SK-N-SH treated with all-trans-retinoic acid at 6 μM for 48 hours (cell line): ENCODE results near the gene DPT.
A peak's percentile ranks its signal among the peaks of the same experiment; 100 is the strongest.

Source experiments
- ATAC-seq: fragments of 200-7000 bp; cut with Tn5 transposase; 3 replicates; pipeline ENCODE4 v1.9.1; 2020; ENCODE audit warnings: mild to moderate bottlenecking, moderate library complexity
- ARNTL ChIP-seq: fragments of 450-650 bp; formaldehyde crosslinking; IDR thresholded peaks from 2 replicates; pipeline ENCODE4 v1.5.0; 2020; ENCODE audit warnings: low read depth, mild to moderate bottlenecking, moderate library complexity, borderline replicate concordance
- BACH2 ChIP-seq: fragments of 250-450 bp; sonication (Bioruptor Pico); IDR thresholded peaks from 2 replicates; pipeline ENCODE4 v1.9.0; 2021; ENCODE audit warnings: mild to moderate bottlenecking, borderline replicate concordance
- GLIS3 ChIP-seq: fragments of 250-450 bp; sonication (Bioruptor Pico); IDR thresholded peaks from 2 replicates; pipeline ENCODE4 v1.5.0; 2020; ENCODE audit warnings: mild to moderate bottlenecking, moderate library complexity
- PPARA ChIP-seq: fragments of 250-450 bp; sonication (Bioruptor Pico); IDR thresholded peaks from 2 replicates; pipeline ENCODE4 v1.5.0; 2020; ENCODE audit warnings: mild to moderate bottlenecking, borderline replicate concordance
- RARB ChIP-seq: fragments of 250-450 bp; sonication (Bioruptor Pico); IDR thresholded peaks from 2 replicates; pipeline ENCODE4 v1.8.0; 2021; ENCODE audit warnings: mild to moderate bottlenecking, moderate library complexity
- SNAI2 ChIP-seq: fragments of 250-450 bp; sonication (Bioruptor Pico); IDR thresholded peaks from 2 replicates; pipeline ENCODE4 v1.5.0; 2020; ENCODE audit warnings: mild to moderate bottlenecking, moderate library complexity
- TCF4 ChIP-seq: fragments of 250-450 bp; sonication (Bioruptor Pico); IDR thresholded peaks from 2 replicates; pipeline ENCODE4 v1.8.0; 2021; ENCODE audit warnings: mild to moderate bottlenecking, moderate library complexity, borderline replicate concordance
- TOX ChIP-seq: fragments of 250-450 bp; sonication (Bioruptor Pico); IDR thresholded peaks from 2 replicates; pipeline ENCODE4 v1.8.0; 2021; ENCODE audit warnings: mild to moderate bottlenecking, moderate library complexity, borderline replicate concordance
- ZFP3 ChIP-seq: fragments of 250-450 bp; sonication (Bioruptor Pico); IDR thresholded peaks from 2 replicates; pipeline ENCODE4 v1.5.0; 2020; ENCODE audit warnings: mild to moderate bottlenecking, moderate library complexity
- ZNF565 ChIP-seq: fragments of 450-650 bp; formaldehyde crosslinking; conservative IDR thresholded peaks from 2 replicates; pipeline ENCODE4 v1.5.0; 2020; ENCODE audit warnings: low read depth, mild to moderate bottlenecking, moderate library complexity
- ZNF8 ChIP-seq: fragments of 450-650 bp; formaldehyde crosslinking; IDR thresholded peaks from 2 replicates; pipeline ENCODE4 v1.5.0; 2020; ENCODE audit warnings: mild to moderate bottlenecking, moderate library complexity
- TF ChIP-seq, protein P1 (sequence below): fragments of 250-450 bp; sonication (Bioruptor Pico); IDR thresholded peaks from 2 replicates; pipeline ENCODE4 v1.5.0; 2020; ENCODE audit warnings: mild to moderate bottlenecking, moderate library complexity
- TF ChIP-seq, protein P2 (sequence below): fragments of 250-450 bp; sonication (Bioruptor Pico); IDR thresholded peaks from 2 replicates; pipeline ENCODE4 v1.8.0; 2021; ENCODE audit warnings: low read depth, mild to moderate bottlenecking, moderate library complexity, borderline replicate concordance
- TF ChIP-seq, protein P3 (sequence below): fragments of 250-450 bp; sonication (Bioruptor Pico); IDR thresholded peaks from 2 replicates; pipeline ENCODE4 v1.5.1; 2021; ENCODE audit warnings: mild to moderate bottlenecking, moderate library complexity
- TF ChIP-seq, protein P4 (sequence below): fragments of 250-450 bp; sonication (Bioruptor Pico); IDR thresholded peaks from 2 replicates; pipeline ENCODE4 v1.8.0; 2020; ENCODE audit warnings: mild to moderate bottlenecking, moderate library complexity, borderline replicate concordance
- TF ChIP-seq, protein P5 (sequence below): fragments of 250-450 bp; sonication (Bioruptor Pico); IDR thresholded peaks from 2 replicates; pipeline ENCODE4 v1.5.1; 2020; ENCODE audit warnings: low read depth, mild to moderate bottlenecking, moderate library complexity

DPT gene

DNA sequence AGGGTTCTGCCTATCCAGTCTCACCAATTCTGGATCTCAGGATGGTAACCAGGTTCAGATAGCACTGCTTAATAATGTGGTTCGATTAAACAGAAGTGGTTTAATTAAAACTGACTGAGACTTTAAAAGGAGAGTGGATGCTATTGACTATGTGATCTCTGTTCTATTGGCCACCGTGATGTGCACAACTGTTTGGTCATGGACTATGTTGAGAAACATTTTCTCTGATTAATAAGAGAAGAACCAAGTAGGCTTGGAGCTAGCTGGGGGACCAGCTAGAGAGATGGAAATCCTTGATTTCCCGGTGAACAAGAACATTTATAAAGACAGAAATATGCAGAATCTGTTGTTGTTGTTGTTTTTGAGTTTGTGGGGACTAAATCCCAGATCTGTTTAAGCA lies 36.5 kb downstream of the DPT start (continued):
- TF ChIP-seq TCF4 (CRISPR knock-in tag): no peak
- TF ChIP-seq PPARA (CRISPR knock-in tag): no peak

DNA sequence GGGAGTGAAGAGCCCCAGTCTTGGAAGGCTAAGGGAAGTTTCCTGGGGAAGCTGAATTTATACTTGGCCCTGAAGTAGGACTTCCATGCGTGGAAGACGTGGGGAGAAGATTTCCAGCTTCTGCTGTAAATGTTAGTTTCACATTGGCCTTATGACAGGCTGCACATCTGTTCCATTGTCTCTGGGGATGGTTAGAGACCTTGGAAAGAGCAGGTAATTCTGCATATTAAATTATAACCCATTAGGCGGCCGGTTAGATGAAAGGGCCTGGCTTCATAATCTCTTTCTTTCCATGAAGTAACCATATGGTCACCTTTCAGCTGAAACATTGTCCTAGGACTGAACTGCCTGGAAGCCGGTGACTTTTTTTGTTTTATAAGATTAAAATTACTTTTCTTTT lies 37.5 kb downstream of the DPT start:
- no peak for ATAC-seq
- TF ChIP-seq, protein P1, sequence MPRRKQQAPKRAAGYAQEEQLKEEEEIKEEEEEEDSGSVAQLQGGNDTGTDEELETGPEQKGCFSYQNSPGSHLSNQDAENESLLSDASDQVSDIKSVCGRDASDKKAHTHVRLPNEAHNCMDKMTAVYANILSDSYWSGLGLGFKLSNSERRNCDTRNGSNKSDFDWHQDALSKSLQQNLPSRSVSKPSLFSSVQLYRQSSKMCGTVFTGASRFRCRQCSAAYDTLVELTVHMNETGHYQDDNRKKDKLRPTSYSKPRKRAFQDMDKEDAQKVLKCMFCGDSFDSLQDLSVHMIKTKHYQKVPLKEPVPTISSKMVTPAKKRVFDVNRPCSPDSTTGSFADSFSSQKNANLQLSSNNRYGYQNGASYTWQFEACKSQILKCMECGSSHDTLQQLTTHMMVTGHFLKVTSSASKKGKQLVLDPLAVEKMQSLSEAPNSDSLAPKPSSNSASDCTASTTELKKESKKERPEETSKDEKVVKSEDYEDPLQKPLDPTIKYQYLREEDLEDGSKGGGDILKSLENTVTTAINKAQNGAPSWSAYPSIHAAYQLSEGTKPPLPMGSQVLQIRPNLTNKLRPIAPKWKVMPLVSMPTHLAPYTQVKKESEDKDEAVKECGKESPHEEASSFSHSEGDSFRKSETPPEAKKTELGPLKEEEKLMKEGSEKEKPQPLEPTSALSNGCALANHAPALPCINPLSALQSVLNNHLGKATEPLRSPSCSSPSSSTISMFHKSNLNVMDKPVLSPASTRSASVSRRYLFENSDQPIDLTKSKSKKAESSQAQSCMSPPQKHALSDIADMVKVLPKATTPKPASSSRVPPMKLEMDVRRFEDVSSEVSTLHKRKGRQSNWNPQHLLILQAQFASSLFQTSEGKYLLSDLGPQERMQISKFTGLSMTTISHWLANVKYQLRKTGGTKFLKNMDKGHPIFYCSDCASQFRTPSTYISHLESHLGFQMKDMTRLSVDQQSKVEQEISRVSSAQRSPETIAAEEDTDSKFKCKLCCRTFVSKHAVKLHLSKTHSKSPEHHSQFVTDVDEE (CRISPR knock-in tag): peak; percentile 70
- no peak for TF ChIP-seq ZNF8
- TF ChIP-seq TCF4 (CRISPR knock-in tag): peak; percentile 83; the same call in 1 of the 2 replicates

DNA sequence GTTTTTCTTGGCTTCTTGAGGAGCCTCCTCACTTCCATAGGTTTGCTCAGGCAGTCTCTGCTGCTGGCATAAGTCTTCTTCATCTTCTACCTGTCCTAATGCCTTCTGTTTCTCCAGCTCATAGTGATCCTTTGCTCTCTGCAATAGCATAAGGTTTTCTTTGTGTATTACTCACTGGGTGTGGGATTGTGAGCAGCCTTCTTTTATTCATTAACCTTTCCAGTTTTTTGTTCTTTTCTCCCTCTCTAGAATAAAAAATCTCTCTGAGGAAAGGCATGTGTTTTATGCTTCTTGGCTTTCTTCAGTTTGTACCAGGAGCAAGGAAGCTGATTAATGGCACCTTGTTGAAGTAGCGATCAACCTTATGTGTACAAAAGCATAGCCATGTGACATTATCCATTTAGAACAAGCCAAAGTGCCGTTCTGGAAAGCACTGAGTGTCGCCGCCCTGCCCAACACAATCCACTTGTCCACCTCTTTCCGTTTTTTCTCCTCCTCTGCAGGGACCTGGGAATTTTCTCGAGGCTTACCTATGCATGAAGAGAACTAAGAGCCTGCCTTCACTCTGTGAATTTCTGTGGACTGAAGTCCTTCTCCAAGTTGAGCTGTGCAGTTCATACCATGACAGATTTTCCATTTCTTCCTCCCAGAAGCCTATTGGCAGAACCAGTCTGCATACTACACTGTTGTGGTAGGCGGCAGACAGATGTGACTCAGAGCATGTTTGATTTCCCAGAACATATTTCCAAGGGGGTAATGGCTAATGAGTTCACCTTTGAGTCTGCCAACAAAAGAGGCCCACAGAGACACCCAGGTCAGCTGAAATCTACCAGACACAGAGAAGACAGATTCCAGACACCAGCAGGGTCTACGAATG lies 39.0 kb downstream of the DPT start:
- TF ChIP-seq TOX (CRISPR knock-in tag): peak; percentile 69
- TF ChIP-seq, protein P2, sequence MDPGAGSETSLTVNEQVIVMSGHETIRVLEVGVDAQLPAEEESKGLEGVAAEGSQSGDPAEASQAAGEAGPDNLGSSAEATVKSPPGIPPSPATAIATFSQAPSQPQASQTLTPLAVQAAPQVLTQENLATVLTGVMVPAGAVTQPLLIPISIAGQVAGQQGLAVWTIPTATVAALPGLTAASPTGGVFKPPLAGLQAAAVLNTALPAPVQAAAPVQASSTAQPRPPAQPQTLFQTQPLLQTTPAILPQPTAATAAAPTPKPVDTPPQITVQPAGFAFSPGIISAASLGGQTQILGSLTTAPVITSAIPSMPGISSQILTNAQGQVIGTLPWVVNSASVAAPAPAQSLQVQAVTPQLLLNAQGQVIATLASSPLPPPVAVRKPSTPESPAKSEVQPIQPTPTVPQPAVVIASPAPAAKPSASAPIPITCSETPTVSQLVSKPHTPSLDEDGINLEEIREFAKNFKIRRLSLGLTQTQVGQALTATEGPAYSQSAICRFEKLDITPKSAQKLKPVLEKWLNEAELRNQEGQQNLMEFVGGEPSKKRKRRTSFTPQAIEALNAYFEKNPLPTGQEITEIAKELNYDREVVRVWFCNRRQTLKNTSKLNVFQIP (CRISPR knock-in tag): no peak
- peak; percentile 97 for ATAC-seq

DNA sequence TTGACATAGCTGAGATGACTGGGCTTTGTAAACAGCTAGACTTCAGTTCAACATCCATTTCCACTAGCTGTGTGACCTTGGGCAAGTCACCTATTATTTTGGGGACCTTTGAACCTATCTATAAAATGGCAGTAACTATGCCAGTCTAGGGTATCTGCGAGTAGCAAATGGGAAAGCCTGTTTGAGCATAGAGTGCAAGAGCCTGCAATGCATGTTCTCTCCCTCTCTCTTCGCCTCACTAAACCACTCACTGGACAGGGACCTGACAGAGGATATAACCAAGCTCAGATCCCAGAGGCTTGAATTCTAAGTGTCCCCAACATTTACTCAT lies 39.7 kb downstream of the DPT start:
- no peak for TF ChIP-seq PPARA (CRISPR knock-in tag)
- TF ChIP-seq BACH2 (CRISPR knock-in tag): no peak
- TF ChIP-seq ZFP3: no peak
- TF ChIP-seq, protein P3, sequence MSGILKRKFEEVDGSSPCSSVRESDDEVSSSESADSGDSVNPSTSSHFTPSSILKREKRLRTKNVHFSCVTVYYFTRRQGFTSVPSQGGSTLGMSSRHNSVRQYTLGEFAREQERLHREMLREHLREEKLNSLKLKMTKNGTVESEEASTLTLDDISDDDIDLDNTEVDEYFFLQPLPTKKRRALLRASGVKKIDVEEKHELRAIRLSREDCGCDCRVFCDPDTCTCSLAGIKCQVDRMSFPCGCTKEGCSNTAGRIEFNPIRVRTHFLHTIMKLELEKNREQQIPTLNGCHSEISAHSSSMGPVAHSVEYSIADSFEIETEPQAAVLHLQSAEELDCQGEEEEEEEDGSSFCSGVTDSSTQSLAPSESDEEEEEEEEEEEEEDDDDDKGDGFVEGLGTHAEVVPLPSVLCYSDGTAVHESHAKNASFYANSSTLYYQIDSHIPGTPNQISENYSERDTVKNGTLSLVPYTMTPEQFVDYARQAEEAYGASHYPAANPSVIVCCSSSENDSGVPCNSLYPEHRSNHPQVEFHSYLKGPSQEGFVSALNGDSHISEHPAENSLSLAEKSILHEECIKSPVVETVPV (CRISPR knock-in tag): no peak
- TF ChIP-seq RARB: no peak
- TF ChIP-seq, protein P4, sequence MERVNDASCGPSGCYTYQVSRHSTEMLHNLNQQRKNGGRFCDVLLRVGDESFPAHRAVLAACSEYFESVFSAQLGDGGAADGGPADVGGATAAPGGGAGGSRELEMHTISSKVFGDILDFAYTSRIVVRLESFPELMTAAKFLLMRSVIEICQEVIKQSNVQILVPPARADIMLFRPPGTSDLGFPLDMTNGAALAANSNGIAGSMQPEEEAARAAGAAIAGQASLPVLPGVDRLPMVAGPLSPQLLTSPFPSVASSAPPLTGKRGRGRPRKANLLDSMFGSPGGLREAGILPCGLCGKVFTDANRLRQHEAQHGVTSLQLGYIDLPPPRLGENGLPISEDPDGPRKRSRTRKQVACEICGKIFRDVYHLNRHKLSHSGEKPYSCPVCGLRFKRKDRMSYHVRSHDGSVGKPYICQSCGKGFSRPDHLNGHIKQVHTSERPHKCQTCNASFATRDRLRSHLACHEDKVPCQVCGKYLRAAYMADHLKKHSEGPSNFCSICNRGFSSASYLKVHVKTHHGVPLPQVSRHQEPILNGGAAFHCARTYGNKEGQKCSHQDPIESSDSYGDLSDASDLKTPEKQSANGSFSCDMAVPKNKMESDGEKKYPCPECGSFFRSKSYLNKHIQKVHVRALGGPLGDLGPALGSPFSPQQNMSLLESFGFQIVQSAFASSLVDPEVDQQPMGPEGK (CRISPR knock-in tag): no peak
- no peak for ATAC-seq

DNA sequence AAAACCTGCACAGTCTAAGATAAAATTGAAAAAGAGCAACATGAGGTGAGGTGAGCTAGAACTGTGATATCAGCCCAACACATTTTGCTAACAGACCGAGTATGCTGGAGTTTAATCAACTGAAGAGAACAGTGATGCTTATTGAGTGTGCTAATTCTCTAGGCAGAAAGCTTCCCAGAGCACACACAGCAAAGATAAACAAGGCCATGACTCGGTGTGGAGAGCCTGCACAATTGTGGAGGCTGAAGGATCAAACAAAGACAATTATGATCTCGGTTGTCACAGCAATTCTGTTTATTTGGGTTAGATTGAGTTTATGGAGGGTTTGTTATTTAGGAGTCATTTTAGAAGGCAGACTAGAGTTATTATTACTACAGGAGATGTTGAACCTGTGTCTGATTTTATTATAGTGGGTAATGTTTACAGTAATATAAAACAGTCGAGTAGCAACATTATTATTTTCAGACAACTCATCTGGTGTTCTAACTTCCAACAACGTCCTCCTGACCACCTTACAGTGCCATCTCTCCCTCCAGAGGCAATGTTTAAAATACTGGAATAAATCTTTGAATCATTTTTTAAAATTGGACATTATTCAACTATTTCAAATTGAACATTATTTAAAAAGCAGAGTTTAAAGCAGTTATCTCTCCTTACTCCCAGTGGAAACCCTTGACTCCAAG lies 40.2 kb downstream of the DPT start:
- ATAC-seq: no peak
- TF ChIP-seq, protein P1 (CRISPR knock-in tag): no peak
- TF ChIP-seq SNAI2 (CRISPR knock-in tag) (no peak), TOX (CRISPR knock-in tag) (no peak), BACH2 (CRISPR knock-in tag) (no peak), TCF4 (CRISPR knock-in tag) (no peak), GLIS3 (CRISPR knock-in tag) (no peak), ZNF8 (no peak), ARNTL (CRISPR knock-in tag) (no peak), ZNF565 (no peak)
- TF ChIP-seq, protein P4 (CRISPR knock-in tag): no peak
- TF ChIP-seq, protein P5, sequence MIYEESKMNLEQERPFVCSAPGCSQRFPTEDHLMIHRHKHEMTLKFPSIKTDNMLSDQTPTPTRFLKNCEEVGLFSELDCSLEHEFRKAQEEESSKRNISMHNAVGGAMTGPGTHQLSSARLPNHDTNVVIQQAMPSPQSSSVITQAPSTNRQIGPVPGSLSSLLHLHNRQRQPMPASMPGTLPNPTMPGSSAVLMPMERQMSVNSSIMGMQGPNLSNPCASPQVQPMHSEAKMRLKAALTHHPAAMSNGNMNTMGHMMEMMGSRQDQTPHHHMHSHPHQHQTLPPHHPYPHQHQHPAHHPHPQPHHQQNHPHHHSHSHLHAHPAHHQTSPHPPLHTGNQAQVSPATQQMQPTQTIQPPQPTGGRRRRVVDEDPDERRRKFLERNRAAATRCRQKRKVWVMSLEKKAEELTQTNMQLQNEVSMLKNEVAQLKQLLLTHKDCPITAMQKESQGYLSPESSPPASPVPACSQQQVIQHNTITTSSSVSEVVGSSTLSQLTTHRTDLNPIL (CRISPR knock-in tag): no peak
